HG03060 (cell line): ENCODE data around the gene NACC1.

ENCODE experiments used
- ATAC-seq: cut with Tn5 transposase; IDR thresholded peaks from one replicate; pipeline ENCODE4 v1.9.1; 2021; ENCODE audit warnings: low read depth, moderate number of reproducible peaks; ENCODE audit not compliant: unreplicated experiment

The NACC1 gene

GRCh38 chr19:13099073-13099999 lies 18.7 kb upstream of the NACC1 start:
- no peak for ATAC-seq

- ATAC-seq: no peak
Observed at GRCh38 chr19:13100031-13100588, 18.0 kb upstream of the NACC1 start.

- no peak for ATAC-seq
Observed at GRCh38 chr19:13100841-13101589, 17.0 kb upstream of the NACC1 start.

- ATAC-seq: no peak
Observed at GRCh38 chr19:13101590-13102415, 16.3 kb upstream of the NACC1 start.

- no peak for ATAC-seq
Observed at GRCh38 chr19:13102416-13102665, 15.7 kb upstream of the NACC1 start.

- ATAC-seq: no peak
Observed at GRCh38 chr19:13102666-13103580, 15.1 kb upstream of the NACC1 start, which contains the start of gene LYL1. Gene LYL1 (minus strand): TSS chr19:13102858. CDS start chr19:13101171, 1,687 bp downstream.

GRCh38 chr19:13103581-13104359 lies 14.3 kb upstream of the NACC1 start:
- ATAC-seq: no peak

DNA sequence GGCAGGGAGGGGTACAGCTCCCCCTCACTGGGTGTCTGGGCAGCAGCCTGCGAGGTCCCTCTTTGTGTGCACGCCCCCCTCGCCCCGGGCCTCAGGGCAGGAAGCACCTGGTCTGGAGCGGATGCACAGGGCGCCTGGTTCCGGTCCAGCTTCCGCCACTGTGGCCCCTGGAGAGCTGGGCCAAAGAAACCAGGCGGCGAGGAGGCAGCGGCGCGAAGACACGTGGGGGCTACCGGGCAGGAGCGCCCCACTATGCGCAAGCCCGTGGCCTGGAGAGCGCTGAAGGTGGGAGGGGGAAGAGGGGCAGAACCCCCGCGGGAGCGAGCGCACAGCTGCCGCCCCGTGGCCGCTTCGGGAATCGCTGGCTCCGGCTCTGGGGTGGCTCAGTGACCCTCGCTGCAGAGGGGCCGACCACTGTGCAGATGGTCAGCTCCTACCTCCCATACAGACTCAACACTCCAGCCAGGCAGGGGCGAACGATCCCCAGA lies 13.7 kb upstream of the NACC1 start:
- ATAC-seq: no peak

GRCh38 chr19:13104848-13105711 lies 13.0 kb upstream of the NACC1 start:
- ATAC-seq: no peak

- ATAC-seq: no peak
Observed at GRCh38 chr19:13109361-13110098, 8.5 kb upstream of the NACC1 start.

GRCh38 chr19:13110099-13110610 lies 7.9 kb upstream of the NACC1 start:
- ATAC-seq: no peak

- ATAC-seq: no peak
Observed at GRCh38 chr19:13112555-13112954, 5.5 kb upstream of the NACC1 start.

GRCh38 chr19:13115936-13116281 lies 2.2 kb upstream of the NACC1 start:
- ATAC-seq: no peak

DNA sequence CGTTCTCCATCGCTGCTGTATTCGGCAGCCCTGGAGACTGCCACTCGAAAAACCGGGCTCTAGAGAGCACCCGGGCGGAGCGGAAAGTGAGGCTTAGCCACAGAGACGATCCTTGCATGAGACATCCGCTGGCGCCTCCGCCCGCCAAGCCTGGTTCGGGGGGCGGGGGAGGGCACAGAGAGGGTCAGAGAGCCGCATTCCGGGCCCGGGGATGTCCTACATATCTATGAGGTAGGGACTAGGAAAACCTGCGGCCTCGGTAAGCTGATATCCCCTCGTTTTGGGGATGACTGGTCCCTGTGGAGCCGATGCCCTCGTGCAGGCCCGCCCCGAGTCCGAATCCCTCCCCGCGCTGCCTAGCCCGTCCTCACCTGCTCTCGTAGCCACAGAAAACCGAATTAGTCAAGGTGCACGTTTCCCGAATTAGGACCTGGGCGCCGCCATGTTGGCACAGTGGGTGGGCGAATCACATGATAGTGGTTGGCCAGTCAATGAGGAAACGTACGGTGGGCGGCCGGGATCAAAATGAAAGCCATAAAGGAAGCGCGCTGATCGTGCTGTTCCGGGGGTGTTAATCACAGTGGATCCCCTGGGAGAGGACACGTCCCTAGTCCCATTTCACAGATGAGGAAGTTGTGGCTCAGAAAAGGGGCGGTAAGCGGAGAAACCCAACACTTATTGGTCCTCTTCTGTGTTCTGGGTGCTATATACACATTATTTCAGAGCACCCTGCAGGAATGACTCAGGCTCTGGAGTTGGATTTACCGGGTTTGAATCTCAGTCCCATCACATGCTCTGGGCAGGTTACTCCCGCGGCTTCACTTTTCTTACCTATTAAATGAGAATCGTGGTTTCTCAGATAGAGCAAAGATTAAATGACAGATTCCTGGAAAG lies 1.5 kb upstream of the NACC1 start, which contains the start of gene TRMT1:
TSS of gene TRMT1 (minus strand) at position 459 of the 894 bp plus-strand sequence. CDS start at position 118, 341 bp downstream.
- no peak for ATAC-seq

- ATAC-seq: no peak
Observed at GRCh38 chr19:13117176-13117771, 790 bp upstream of the NACC1 start.
